Stimulated activated CD8-positive, alpha-beta memory T cell treated with anti-CD3 and anti-CD28 coated beads, Interleukin-7, amount 100 ng/mL, for 24 hours (primary cell): ENCODE results near the gene ARHGAP8.

ENCODE experiments used
- DNase-seq: peaks from one replicate; pipeline ENCODE4 v3.0.0-alpha.2; 2020; ENCODE audit warnings: low read depth

Gene ARHGAP8

GRCh38 chr22:44862281-44862680 is 109.9 kb downstream of the ARHGAP8 start:
- DNase-seq: no peak

- DNase-seq: no peak
These were observed 110.8 kb downstream of the ARHGAP8 start for GRCh38 chr22:44862981-44863860.

- DNase-seq: no peak
These were observed 113.0 kb downstream of the ARHGAP8 start for GRCh38 chr22:44865193-44866057.

- DNase-seq: no peak
These were observed 116.8 kb downstream of the ARHGAP8 start for GRCh38 chr22:44869196-44869595.

GRCh38 chr22:44870021-44870420 is 117.6 kb downstream of the ARHGAP8 start:
- DNase-seq: no peak

- DNase-seq: no peak
These were observed 119.4 kb downstream of the ARHGAP8 start for GRCh38 chr22:44871782-44872181.

GRCh38 chr22:44876921-44877320 is 124.5 kb downstream of the ARHGAP8 start:
- no peak for DNase-seq

- no peak for DNase-seq
These were observed 126.3 kb downstream of the ARHGAP8 start for GRCh38 chr22:44878483-44879300.

GRCh38 chr22:44879301-44879680 is 126.9 kb downstream of the ARHGAP8 start:
- DNase-seq: no peak

GRCh38 chr22:44880610-44881290 is 128.4 kb downstream of the ARHGAP8 start:
- DNase-seq: no peak

- no peak for DNase-seq
These were observed 129.2 kb downstream of the ARHGAP8 start for GRCh38 chr22:44881624-44882023.

- DNase-seq: no peak
These were observed 130.0 kb downstream of the ARHGAP8 start for GRCh38 chr22:44882226-44882905.

- DNase-seq: no peak
These were observed 130.6 kb downstream of the ARHGAP8 start for GRCh38 chr22:44883011-44883421.

GRCh38 chr22:44884562-44884961 is 132.2 kb downstream of the ARHGAP8 start:
- no peak for DNase-seq

- DNase-seq: no peak
These were observed 132.8 kb downstream of the ARHGAP8 start for GRCh38 chr22:44884968-44885805.

- DNase-seq: no peak
These were observed 133.5 kb downstream of the ARHGAP8 start for GRCh38 chr22:44885806-44886360.

- no peak for DNase-seq
These were observed 135.6 kb downstream of the ARHGAP8 start for GRCh38 chr22:44887941-44888366.

GRCh38 chr22:44888491-44889254 is 136.3 kb downstream of the ARHGAP8 start:
- DNase-seq: no peak
